Stimulated activated CD8-positive, alpha-beta memory T cell treated with anti-CD3 and anti-CD28 coated beads, Interleukin-7, amount 100 ng/mL, for 24 hours (primary cell): ENCODE results near the gene AMFR.
"Not testable (repeated sequence)": the region's sequence is repeated elsewhere in the genome, so short reads cannot be mapped to it uniquely, and the experiment has no call there.

Experiments used
- DNase-seq: peaks from one replicate; pipeline ENCODE4 v3.0.0-alpha.2; 2020; ENCODE audit warnings: low read depth

Gene AMFR

DNA sequence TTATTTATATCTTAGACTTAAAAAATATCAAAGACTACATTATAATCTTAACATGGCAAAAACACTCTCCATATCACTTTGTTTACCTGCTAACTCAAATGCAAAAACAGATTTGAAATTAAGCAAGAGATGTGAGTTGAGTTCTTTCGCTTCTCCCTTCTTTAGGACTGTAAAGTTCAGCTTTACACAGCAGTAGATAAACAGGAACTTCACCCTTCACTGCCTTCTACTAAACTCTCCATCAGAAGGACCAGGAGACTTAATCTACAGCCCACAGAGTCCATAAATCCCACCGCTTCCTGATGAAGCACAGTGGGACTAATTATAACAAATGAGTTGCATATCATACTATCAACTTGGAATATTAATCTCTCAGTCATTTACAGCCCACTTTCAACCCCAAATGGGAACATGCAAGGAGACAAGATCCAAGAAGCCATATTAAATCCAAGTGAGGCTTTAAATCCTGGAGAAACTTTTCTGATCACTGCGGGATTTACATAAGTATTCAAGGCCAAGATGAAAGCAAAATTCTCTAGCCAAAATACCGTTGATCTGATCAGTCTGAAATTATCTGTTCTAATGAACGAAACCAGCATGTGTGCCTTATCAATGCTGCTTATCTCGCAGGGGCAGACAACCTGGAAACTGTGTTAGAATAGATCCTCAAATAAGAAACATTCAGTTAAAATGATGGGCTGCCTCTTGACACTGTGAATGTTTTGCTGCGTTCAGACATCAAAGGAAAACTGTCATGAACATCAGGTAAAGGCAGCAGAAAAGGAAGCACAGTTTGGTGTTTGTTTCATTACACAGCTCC lies 1.6 kb downstream of the AMFR start:
- DNase-seq, result no peak

- DNase-seq, result no peak
These were observed 2.4 kb downstream of the AMFR start for GRCh38 chr16:56422896-56423441.

DNA sequence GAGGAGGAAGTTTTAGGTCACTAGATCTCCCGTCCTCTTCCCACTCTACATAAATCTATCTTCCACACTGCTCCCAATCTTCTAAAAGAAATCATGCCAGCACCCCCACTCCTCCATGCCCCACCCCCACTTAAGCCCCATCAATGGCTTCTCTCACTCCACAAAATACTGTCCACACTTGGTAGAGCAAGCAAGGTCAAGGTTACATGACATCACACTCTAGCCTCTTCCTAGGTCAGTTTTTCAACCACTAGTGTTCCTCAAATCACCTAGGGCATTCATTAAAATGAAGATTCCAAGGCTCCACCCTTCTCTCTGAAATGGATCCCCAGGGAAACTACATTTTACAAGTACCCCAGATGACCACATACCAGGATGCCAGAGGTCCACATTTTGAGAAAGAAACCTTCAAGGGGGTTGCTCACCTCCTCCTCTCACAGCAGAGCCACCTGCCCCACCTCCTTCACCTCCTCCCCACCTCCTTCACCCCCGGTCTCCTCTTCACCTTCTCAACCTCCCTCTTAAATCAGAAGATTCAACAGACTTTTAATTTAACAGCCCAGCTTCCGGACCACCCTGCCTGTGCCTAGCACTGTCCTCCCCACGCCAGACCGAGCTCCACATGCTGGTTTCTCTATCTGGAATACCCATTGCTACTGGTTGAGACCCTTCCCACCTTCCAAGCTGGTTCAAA lies 3.2 kb downstream of the AMFR start:
- no peak for DNase-seq

DNA sequence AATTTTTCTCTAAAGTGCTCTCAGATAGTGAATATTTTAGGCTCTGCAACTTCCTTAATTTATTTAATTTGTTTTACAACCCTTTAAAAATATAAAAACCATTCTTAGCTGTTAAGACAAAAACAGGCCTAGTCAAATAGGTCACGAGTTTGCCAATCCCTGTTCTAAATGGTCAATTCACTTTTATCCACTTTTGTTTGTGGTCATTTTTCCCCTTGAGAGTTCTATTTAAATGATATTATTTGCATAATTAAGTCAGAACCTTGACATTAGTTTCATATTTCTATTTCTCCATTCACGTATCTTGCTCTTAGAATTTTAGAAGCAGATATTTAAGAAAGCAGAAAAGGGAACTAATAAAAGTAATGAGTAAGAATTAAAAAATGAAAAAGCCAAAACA lies 4.0 kb downstream of the AMFR start:
- DNase-seq, result no peak

- no peak for DNase-seq
These were observed 4.7 kb downstream of the AMFR start for GRCh38 chr16:56420613-56421012.

GRCh38 chr16:56419740-56420548 lies 5.4 kb downstream of the AMFR start:
- DNase-seq, result no peak

DNA sequence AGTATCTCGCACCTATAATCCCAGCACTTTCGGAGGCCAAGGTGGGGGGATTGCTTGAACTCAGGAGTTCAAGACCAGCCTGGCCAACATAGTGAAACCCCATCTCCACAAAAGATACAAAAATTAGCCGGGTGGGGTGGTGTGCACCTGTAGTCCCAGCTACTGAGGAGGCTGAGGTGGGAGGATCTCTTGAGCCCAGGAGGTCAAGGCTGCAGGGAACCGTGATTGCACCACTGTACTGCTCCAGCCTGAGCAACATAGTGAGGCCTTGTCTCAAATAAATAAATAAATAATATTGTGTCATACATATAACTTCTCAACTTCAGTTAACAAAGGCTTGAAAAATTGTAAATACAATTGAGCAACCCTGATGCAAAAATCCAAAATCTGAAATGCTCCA lies 8.2 kb downstream of the AMFR start:
- DNase-seq, result no peak

- no peak for DNase-seq
These were observed 9.5 kb downstream of the AMFR start for GRCh38 chr16:56415875-56416274.

DNA sequence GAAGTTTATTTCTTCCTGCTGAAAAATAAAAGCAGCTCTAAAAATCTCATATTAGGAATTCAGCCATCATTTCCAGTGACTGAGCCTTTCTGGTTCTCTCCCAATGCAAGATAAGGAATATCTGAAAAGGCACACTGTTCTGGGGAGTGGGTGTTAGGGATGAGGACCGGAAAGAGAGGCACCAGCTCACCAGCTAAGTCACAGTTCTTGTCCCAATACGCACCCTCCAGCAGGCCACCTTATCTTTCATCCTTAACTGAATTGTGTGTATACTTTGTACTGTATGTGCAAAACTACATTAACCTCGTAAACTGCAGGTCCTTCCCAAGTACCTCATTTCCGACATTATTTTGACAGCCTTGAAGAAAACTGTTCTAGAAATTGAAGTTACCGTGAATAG lies 11.0 kb downstream of the AMFR start:
- no peak for DNase-seq

- DNase-seq, result no peak
These were observed 12.0 kb downstream of the AMFR start for GRCh38 chr16:56413381-56413780.

- DNase-seq, result no peak
These were observed 13.7 kb downstream of the AMFR start for GRCh38 chr16:56411624-56412023.

- no peak for DNase-seq
These were observed 14.2 kb downstream of the AMFR start for GRCh38 chr16:56411123-56411522.

GRCh38 chr16:56409195-56409594 lies 16.1 kb downstream of the AMFR start:
- DNase-seq, result no peak

- DNase-seq, result no peak
These were observed 16.8 kb downstream of the AMFR start for GRCh38 chr16:56408379-56409098.

- no peak for DNase-seq
These were observed 19.2 kb downstream of the AMFR start for GRCh38 chr16:56405977-56406672.

DNA sequence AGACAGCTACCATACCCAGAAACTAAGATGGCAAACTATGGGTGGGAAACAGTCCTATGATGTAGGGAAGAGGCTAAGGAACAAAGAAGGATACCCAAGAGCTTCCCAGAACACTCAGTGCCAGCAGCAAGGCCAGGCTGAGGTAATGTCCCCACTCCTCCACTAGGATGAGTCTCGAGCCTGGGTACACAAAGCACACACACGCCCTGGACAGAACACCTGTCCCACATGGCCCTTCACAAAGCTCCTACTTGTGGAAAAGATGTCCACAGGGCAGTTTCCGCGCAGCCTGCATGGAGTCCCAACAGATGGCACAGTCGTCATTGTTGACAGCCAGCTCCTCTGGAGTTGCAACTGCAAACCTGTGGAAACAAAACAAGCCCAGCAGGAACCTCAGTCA lies 23.9 kb downstream of the AMFR start:
- DNase-seq, result no peak

DNA sequence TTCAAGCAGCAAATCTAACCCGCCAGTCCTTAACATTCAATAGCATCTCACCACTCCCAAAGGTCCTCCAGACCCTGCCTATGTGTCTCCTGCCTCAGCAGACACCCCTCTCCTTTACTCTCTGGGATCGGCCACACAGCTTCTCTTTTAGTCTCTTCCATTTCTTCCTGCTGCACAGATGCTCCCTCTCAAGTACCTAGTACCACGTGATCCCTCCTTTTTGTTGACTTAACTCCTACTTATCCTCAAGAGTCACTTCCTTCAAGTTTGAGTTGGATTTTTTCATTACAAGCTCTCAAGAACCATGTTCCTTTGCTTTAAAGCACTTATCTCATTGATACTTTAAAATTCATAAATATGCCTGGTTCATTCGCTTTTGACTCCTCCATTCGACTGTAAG lies 24.9 kb downstream of the AMFR start:
- no peak for DNase-seq

- DNase-seq, result no peak
These were observed 25.9 kb downstream of the AMFR start for GRCh38 chr16:56399486-56399885.

DNA sequence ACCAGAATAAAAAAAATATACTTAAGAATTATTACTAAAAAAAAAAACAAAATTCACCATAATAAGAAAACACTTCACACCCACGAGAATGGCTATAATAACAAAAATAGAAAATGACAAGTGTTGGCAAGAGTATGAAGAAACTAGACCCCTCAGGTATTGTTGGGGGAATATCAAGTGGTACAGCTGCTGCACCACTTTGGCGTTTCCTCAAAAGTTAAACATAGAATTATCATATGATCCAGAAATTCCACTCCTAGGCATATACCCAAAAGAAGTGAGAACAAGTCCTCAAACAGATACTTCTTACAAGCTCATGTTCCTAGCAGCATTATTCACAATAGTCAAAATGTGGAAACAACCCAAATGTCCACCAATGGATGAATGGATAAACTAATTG lies 26.3 kb downstream of the AMFR start:
- no peak for DNase-seq

GRCh38 chr16:56396724-56397123 lies 28.6 kb downstream of the AMFR start:
- not testable (repeated sequence) for DNase-seq

DNA sequence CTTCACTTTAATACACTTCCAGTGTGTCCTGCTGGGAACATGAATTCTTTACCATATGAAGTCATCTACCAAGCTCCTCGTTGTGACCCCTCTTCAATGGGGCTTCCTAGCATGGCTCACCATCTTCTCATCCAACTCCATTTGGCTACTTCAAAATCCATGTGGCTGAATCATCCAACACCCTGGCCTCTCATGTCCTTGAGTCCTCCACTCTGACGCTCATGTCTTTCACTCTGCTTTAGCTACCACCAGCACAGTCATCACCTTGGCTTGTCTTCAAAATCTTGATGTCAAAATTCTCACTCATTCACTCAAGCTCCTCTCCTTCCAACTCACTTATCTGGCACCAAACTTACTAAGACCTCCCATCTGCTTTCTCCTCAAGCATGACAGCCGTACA lies 35.8 kb downstream of the AMFR start:
- DNase-seq, result no peak
